ENCODE results near the gene NUMBL. TPM values are rescaled to one million over a fixed set of nuclear protein-coding genes. Genes with fewer than 3 reads are reported as not detected.
A peak's percentile ranks its signal among the peaks of the same experiment; 100 is the strongest.

The NUMBL gene
- total and polyA plus RNA-seq, 9 of the 15 experiments (the other 6 are each of a cell fraction or from before 2014, with no cell fraction given): 0.39 to 38.6 (median 6.6) TPM

DNA sequence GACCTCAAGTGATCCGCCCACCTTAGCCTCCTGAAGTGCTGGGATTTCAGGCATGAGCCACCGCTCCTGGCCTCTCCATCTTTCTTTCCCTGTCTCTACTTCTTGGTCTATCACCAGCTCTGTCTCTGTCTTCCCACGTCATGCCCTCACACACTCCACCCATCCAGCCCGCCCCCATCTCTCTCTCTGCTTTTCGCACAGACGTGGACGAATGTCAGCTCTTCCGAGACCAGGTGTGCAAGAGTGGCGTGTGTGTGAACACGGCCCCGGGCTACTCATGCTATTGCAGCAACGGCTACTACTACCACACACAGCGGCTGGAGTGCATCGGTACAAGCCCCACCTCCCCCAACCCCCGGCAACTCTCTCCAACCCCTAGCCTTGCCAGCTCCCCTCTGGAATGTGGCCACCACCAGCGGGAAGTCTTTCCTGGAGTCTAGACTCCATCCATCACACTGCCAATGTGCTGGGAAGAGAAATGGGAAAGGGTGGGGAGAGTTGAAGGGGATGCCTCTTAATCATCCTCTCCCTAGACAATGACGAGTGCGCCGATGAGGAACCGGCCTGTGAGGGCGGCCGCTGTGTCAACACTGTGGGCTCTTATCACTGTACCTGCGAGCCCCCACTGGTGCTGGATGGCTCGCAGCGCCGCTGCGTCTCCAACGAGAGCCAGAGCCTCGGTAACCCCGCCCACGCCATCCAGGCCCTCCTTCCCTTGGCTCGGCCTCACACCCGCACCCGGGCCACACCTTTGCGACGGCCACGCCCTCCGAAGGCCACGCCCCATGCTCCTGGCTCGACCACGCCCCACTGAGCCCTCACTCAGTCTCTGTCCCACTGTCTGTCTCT lies 66.8 kb downstream of the NUMBL start (continued):
- TF ChIP-seq, protein P1, sequence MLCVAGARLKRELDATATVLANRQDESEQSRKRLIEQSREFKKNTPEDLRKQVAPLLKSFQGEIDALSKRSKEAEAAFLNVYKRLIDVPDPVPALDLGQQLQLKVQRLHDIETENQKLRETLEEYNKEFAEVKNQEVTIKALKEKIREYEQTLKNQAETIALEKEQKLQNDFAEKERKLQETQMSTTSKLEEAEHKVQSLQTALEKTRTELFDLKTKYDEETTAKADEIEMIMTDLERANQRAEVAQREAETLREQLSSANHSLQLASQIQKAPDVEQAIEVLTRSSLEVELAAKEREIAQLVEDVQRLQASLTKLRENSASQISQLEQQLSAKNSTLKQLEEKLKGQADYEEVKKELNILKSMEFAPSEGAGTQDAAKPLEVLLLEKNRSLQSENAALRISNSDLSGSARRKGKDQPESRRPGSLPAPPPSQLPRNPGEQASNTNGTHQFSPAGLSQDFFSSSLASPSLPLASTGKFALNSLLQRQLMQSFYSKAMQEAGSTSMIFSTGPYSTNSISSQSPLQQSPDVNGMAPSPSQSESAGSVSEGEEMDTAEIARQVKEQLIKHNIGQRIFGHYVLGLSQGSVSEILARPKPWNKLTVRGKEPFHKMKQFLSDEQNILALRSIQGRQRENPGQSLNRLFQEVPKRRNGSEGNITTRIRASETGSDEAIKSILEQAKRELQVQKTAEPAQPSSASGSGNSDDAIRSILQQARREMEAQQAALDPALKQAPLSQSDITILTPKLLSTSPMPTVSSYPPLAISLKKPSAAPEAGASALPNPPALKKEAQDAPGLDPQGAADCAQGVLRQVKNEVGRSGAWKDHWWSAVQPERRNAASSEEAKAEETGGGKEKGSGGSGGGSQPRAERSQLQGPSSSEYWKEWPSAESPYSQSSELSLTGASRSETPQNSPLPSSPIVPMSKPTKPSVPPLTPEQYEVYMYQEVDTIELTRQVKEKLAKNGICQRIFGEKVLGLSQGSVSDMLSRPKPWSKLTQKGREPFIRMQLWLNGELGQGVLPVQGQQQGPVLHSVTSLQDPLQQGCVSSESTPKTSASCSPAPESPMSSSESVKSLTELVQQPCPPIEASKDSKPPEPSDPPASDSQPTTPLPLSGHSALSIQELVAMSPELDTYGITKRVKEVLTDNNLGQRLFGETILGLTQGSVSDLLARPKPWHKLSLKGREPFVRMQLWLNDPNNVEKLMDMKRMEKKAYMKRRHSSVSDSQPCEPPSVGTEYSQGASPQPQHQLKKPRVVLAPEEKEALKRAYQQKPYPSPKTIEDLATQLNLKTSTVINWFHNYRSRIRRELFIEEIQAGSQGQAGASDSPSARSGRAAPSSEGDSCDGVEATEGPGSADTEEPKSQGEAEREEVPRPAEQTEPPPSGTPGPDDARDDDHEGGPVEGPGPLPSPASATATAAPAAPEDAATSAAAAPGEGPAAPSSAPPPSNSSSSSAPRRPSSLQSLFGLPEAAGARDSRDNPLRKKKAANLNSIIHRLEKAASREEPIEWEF (CRISPR knock-in tag; IDR thresholded peaks at IDR 0.05): no peak
- TF ChIP-seq ZSCAN32 (CRISPR knock-in tag; IDR thresholded peaks at IDR 0.05) (no peak), GTF2F1 (IDR thresholded peaks at IDR 0.05; ENCODE audit: low read depth, low read length) (no peak), ZKSCAN8 (CRISPR knock-in tag; IDR thresholded peaks at IDR 0.05) (no peak), STAT5B (CRISPR knock-in tag; IDR thresholded peaks at IDR 0.05) (no peak), RBM34 (IDR thresholded peaks at IDR 0.05; ENCODE audit: borderline replicate concordance, insufficient read depth, low read length) (no peak), STAT5A (IDR thresholded peaks at IDR 0.05; ENCODE audit: borderline replicate concordance, low read length) (no peak), TEAD2 (tag; IDR thresholded peaks at IDR 0.05) (no peak), MCM3 (IDR thresholded peaks at IDR 0.05) (no peak), ERF (CRISPR knock-in tag; IDR thresholded peaks at IDR 0.05) (0 out of 2 replicates have a peak, but pooled peaks have one; percentile 19), GATAD2A (IDR thresholded peaks at IDR 0.05) (no peak), ATF3 (IDR thresholded peaks at IDR 0.05) (0 out of 2 replicates have a peak, but pooled peaks have one; percentile 28), ATF3 (CRISPR knock-in tag; conservative IDR thresholded peaks at IDR 0.05) (no peak), ZKSCAN1 (IDR thresholded peaks at IDR 0.05; ENCODE audit: low read depth, low read length) (peak; percentile 52), ZNF324 (CRISPR knock-in tag; IDR thresholded peaks at IDR 0.05) (no peak), NFIX (CRISPR knock-in tag; IDR thresholded peaks at IDR 0.05; ENCODE audit: low read depth) (no peak), NFRKB (IDR thresholded peaks at IDR 0.05; ENCODE audit: low read depth) (no peak), ZEB2 (IDR thresholded peaks at IDR 0.05) (peak; percentile 98), ZKSCAN3 (CRISPR knock-in tag; IDR thresholded peaks at IDR 0.05) (no peak)
- TF ChIP-seq, protein P2, sequence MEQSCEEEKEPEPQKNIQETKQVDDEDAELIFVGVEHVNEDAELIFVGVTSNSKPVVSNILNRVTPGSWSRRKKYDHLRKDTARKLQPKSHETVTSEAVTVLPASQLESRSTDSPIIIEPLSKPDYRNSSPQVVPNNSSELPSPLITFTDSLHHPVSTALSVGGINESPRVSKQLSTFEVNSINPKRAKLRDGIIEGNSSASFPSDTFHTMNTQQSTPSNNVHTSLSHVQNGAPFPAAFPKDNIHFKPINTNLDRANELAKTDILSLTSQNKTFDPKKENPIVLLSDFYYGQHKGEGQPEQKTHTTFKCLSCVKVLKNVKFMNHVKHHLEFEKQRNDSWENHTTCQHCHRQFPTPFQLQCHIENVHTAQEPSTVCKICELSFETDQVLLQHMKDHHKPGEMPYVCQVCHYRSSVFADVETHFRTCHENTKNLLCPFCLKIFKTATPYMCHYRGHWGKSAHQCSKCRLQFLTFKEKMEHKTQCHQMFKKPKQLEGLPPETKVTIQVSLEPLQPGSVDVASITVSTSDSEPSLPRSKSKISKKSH (CRISPR knock-in tag; IDR thresholded peaks at IDR 0.05): no peak
- TF ChIP-seq, protein P3, sequence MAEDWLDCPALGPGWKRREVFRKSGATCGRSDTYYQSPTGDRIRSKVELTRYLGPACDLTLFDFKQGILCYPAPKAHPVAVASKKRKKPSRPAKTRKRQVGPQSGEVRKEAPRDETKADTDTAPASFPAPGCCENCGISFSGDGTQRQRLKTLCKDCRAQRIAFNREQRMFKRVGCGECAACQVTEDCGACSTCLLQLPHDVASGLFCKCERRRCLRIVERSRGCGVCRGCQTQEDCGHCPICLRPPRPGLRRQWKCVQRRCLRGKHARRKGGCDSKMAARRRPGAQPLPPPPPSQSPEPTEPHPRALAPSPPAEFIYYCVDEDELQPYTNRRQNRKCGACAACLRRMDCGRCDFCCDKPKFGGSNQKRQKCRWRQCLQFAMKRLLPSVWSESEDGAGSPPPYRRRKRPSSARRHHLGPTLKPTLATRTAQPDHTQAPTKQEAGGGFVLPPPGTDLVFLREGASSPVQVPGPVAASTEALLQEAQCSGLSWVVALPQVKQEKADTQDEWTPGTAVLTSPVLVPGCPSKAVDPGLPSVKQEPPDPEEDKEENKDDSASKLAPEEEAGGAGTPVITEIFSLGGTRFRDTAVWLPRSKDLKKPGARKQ (CRISPR knock-in tag; IDR thresholded peaks at IDR 0.05): no peak

All from K562 (cell line).